GM13976 (cell line): Measurements from ENCODE around the gene APEH.

ENCODE experiments used
- DNase-seq: peaks from one replicate; pipeline ENCODE4 v3.0.0; 2012; ENCODE audit warnings: low spot score
- in situ Hi-C: fragments of 300-500 bp; cut with MboI; formaldehyde crosslinking; loops from one replicate; pipeline ENCODE4 v1.12.0; 2022; ENCODE audit warnings: low sequenced_read_pairs, mixed read lengths, inconsistent platforms; ENCODE audit not compliant: unreplicated experiment
- TF ChIP-seq, protein P1 (sequence below): IDR thresholded peaks from 2 replicates; pipeline ENCODE4 v1.5.1; 2012; ENCODE audit warnings: borderline replicate concordance, mild to moderate bottlenecking; ENCODE audit not compliant: insufficient read depth; ENCODE audit errors: extremely low read depth, missing control alignments, control extremely low read depth

The APEH gene

DNA sequence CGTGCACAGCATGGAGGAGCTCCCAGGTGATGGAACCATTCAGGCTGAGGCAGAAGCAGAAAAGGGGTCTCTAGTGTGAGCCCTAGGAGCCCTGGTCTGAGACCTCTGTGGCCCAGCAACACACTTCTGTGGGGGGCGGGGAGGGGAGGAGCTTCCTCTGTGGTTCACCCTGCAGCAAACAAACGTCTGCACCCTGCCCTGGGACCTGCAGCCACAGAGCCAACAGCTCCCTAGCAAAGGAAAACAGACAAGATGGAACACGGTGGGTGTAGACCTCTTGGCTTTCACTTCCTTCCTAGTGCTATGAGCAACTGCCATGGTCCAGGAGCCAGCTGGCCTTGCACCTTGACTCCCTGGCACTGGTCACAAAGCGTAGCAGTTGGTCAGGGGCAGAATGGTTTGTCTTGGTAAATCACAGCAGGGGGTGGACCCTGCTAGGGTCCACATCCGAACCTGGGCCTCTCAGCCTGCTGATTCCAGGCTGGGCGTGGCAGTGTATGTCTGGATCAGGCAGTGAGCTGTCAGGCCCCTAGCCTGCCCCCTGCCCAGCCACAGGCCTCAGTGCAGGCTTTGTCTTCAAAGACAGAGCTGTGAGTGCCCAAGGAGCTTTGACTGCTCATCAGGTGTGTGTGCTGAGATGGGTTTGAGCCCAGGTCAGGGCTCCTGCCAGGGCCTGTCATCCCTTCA, 38.6 kb downstream of the APEH start:
- TF ChIP-seq, protein P1, sequence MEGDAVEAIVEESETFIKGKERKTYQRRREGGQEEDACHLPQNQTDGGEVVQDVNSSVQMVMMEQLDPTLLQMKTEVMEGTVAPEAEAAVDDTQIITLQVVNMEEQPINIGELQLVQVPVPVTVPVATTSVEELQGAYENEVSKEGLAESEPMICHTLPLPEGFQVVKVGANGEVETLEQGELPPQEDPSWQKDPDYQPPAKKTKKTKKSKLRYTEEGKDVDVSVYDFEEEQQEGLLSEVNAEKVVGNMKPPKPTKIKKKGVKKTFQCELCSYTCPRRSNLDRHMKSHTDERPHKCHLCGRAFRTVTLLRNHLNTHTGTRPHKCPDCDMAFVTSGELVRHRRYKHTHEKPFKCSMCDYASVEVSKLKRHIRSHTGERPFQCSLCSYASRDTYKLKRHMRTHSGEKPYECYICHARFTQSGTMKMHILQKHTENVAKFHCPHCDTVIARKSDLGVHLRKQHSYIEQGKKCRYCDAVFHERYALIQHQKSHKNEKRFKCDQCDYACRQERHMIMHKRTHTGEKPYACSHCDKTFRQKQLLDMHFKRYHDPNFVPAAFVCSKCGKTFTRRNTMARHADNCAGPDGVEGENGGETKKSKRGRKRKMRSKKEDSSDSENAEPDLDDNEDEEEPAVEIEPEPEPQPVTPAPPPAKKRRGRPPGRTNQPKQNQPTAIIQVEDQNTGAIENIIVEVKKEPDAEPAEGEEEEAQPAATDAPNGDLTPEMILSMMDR: no peak
- in situ Hi-C loops: no loop called here
- DNase-seq: no peak

DNA sequence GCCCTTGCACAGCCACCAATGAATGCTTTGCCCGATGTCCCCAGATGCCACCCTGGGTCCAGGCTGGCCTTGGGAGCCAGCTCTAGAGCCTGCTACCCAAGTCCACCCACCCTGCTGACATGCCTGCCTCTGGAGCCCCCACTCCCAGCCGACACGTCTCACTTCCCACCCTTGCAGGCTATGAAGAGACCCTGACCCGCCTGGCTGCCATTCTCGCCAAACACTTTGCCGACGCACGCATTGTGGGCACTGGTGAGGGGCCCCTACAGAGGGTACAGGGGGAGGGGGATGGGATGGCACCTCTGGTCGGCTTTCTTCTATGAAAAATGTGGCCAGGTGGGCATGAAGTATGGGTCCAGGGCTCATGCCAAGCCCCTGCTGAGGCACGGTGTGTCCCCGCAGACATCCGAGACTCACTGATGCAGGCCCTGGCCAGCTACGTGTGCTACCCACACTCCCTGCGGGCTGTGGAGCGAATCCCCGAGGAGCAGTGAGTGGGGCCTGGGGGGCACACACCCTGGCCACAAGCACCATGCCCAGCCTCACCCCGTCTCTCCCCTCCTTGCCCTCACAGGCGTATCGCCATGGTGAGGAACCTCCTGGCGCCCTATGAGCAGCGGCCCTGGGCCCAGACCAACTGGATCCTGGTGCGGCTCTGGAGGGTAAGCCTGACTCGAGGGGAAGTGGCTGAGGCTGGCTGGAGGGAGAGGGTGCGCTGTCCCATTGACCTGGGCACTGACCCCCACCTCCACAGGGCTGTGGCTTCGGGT, 39.4 kb downstream of the APEH start:
- in situ Hi-C loops: no loop called here
- TF ChIP-seq, protein P1: no peak
- no peak for DNase-seq

DNA sequence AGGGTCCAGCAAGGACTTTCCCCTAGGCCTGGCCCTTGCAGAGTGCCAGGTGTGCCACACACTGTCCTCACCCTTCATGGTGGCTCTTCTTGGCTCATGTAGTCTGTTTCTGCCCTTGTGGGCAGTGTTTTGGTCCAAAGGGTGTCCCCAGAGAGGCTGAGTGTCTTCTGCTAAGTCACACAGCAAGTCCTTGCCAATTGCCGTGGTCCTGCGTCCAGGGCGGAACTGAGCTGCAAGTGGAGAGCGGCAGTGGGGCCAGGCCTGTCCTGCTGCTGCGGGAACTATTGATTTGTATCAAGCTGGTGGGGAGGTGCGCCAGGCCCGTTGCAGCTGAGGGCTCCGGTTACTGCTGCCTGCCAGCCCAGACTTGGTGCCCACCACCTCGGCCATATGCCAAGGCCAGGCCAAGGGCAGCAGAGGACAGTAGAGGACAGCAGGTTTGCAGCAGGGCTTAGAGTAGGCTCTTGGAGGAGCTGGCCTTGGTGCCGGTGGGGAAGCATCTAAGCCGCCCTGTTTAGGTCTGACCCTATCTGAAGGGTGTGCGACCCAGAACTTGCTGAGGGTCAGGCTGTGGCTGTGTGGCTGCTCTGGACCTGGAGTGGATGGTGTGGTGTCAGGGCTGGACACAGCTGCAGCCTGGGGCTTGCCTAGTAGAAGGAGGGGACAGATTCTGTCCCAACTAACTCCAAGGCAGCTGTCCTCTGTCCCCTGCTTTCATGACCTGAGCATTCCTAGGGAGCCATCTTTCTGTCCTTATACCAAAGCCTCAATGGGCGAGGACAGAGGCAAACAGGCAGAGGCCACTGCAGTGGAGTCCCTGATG, 40.8 kb downstream of the APEH start:
- DNase-seq: no peak
- TF ChIP-seq, protein P1: no peak

DNA sequence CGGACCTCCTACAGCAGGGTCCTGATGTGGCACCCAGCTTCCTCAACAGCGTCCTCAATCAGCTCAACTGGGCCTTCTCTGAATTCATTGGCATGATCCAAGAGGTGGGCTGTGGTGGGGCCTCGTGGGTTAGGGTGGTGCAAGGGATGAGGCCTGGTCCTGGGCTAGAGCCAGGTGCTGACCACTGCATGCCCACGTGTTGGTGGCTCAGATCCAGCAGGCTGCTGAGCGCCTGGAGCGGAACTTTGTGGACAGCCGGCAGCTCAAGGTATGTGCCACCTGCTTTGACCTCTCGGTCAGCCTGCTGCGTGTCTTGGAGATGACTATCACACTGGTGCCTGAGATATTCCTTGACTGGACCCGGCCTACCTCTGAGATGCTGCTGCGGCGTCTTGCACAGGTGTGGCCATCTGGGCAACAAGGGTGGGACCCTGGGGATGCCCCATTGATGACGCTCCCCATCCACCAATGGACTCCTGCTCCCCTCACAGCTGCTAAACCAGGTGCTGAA, 41.5 kb downstream of the APEH start:
- in situ Hi-C loops: no loop called here
- DNase-seq: no peak
- TF ChIP-seq, protein P1: no peak

More for the DNA sequence above, 40.8 kb downstream of the APEH start:
- in situ Hi-C loops: no loop called here

DNA sequence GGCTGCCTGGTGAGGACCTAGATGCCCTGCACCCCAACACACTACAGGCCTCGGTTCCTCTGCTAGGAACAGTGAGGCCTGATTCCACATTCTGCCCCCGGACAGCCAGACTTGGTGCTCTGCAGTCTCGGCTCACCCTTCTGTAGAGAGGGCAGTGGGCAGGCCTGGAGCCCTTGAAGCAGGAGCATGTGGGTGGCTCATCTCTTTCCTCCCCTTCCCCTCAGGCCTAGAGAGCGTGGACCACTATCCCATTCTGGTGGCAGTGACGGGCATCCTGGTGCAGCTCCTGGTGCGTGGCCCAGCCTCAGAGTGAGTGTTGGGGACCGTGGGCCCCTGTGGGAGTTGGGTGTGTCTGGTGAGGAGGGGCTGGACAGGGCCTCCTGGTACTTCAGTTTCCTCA, 42.0 kb downstream of the APEH start:
- TF ChIP-seq, protein P1: no peak
- in situ Hi-C loops: no loop called here
- DNase-seq: no peak

DNA sequence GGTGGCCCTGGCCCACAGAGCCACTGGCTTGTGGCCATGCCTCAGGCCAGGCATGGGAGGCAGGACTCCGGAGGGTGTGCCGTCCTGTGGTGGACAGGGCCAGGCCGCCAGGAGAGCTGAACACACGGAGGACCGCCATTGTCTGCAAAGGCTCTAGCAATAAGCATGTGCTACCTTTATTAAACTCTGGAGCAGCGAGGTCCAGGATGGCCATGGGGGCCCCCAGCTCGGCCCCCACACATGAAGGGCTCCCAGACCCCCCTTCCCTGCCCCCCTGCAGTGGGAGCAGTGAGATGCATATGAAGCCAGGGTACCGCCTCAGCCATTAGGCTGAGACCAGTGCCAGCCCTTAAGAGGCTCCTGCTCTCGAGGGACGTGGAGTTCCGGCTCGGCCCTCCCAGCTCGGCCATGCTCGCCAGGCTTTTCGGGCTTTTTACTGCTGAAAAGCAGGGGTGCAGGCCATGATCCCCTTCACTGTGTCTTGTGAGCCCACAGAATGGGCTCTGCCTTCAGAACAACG, 42.6 kb downstream of the APEH start:
- in situ Hi-C loops: no loop called here
- DNase-seq: no peak

More for the DNA sequence above, 42.6 kb downstream of the APEH start:
- TF ChIP-seq, protein P1: no peak
